T-helper 17 cell (primary cell): Measurements from ENCODE around the gene MUC20. TPM values are rescaled to one million over a fixed set of nuclear protein-coding genes. Genes with fewer than 3 reads are reported as not detected.
"Not testable (repeated sequence)": the region's sequence is repeated elsewhere in the genome, so short reads cannot be mapped to it uniquely, and the experiment has no call there.

Experiments used
- ATAC-seq: fragments of 150-1000 bp; cut with Tn5 transposase; 2 replicates; pipeline ENCODE4 v1.10.0; 2021; ENCODE audit warnings: mild to moderate bottlenecking, moderate library complexity
- DNase-seq, 3 donors: peaks; one replicate each; pipeline versions ENCODE4 v3.0.0 to v3.0.0-alpha.2; 2020 to 2021
- H3K9me3 ChIP-seq: one replicate; pipeline ENCODE4 v1.7.0; 2013; ENCODE audit warnings: low read length, mild to moderate bottlenecking; ENCODE audit not compliant: control insufficient read depth, poor library complexity, severe bottlenecking
- H3K27ac Mint-ChIP-seq: one replicate; pipeline ENCODE4 v1.8.0; 2022; ENCODE audit warnings: mild to moderate bottlenecking, moderate library complexity, mixed read lengths
- H3K27me3 Mint-ChIP-seq: one replicate; pipeline ENCODE4 v1.8.0; 2022; ENCODE audit warnings: mixed read lengths
- H3K36me3 Mint-ChIP-seq: one replicate; pipeline ENCODE4 v1.8.0; 2022; ENCODE audit warnings: low read depth, mixed read lengths
- H3K4me1 Mint-ChIP-seq: one replicate; pipeline ENCODE4 v1.8.0; 2022; ENCODE audit warnings: mild to moderate bottlenecking, mixed read lengths
- H3K4me3 Mint-ChIP-seq: one replicate; pipeline ENCODE4 v1.8.0; 2022; ENCODE audit warnings: mild to moderate bottlenecking, moderate library complexity, mixed read lengths
- total RNA-seq, 4 donors: library from RNA in 2 of 4; stranded (reverse) in 2 of 4; gene quantifications; one replicate each; pipeline ENCODE4 v1.2.3 and lab custom pipeline; 2022 to 2026

Gene MUC20
- total RNA-seq, 2 donors from 2014 or later: 6.4 to 13.2 TPM

DNA sequence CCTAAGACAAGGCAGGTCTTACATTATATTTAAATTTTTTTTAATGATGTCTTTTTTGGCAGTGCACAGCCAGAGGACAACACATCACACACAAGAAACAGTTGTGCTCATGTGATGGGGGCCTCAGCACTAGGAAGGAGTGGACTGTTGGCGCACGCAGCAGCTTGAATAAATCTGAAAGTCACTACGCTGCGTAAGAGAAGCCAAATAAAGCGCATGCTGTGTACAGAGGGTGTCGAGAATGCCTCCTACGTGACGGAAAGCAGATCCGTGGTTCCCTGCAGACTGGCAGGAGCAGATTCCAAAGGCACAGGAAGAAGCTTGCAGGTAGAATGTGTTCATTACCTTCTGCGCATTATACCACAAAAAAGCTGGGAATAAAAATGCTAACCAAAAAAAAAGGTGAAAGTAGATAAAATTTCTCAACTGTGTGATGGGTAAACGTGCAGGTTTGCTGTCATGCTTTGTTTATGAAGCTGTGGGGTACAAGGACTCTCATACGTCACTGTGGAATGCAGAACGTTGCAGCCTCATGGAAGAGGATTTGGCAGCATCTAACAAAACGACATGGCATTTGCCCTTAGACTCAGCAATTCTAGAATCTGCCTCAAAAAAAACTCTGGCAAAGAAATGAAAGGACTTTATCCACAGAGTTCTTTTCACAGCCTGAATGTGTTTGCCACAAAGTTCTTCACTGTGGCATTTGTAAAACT, 32.2 kb upstream of the MUC20 start:
- H3K9me3 ChIP-seq, H3K27ac Mint-ChIP-seq, ATAC-seq, H3K4me1 Mint-ChIP-seq, H3K36me3 Mint-ChIP-seq, DNase-seq, H3K27me3 Mint-ChIP-seq, H3K4me3 Mint-ChIP-seq: not testable (repeated sequence)

DNA sequence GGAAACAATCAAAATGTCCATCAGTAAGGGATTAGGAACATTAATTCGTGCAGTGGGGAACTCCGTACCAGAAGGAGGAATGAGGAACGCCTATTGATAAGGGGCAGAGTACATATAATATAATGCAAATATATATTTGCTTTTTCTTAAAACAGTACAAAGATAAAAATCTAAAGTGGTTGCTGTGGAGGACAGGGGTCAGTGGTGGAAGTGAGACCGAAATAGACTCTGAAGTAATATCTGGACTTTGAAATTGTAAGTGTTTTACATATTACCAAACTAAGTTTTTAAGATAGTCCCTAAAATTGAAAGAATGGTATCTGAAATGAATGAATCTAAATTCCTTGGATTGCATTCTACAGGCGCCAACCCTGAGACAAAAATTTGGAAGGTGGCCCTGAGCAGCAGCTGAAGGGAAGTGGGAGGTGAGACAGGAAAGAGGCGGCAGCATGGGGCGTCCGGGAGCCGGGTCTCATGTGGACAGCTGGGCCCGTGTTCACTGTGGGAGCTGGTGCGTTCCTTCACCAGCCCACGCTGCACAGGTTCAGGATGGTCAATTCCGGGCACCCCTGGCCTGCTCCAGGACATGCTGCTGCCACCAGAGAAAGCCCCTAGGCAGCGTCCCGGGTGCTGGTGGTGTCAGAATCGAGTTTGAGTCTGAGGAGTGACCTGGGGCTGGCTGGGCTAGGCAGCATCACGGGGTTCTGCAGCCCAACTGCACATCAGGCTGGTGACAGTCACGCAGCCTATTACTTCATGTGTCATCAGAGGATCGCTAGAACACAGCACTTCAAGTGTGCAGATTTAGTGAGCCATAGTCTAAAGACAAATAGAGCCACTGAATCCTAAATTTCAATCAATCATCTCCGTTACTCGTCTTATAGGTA, 31.4 kb upstream of the MUC20 start:
- not testable (repeated sequence) for H3K27ac Mint-ChIP-seq, H3K4me1 Mint-ChIP-seq, H3K9me3 ChIP-seq, DNase-seq, H3K4me3 Mint-ChIP-seq, H3K36me3 Mint-ChIP-seq, H3K27me3 Mint-ChIP-seq, ATAC-seq

DNA sequence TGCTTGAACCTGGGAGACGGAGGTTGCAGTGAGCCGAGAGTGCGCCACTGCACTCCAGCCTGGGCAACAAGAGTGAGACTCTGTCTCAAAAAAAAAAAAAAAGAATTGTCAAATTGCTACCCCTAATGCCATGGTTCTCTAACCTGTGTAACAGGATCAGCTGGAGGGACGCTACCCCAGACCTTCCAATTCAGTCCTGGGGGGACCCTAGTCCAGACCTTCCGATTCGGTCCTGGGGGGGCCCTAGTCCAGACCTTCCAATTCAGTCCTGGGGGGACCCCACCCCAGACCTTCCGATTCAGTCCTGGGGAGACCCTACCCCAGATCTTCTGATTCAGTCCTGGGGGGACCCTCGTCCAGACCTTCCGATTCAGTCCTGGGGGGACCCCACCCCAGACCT, 29.8 kb upstream of the MUC20 start:
- Mint-ChIP-seq H3K4me1 (peaks cover 6% of the 10 kb centered on the region), H3K4me3 (no peak overlapping the region), H3K27ac (no peak overlapping the region), H3K27me3 (no peaks in the 10 kb centered on the region), H3K36me3 (peaks cover 4% of the 10 kb centered on the region)
- DNase-seq (no peak), ATAC-seq (no peak)
- no peaks in the 10 kb centered on the region for H3K9me3 ChIP-seq

DNA sequence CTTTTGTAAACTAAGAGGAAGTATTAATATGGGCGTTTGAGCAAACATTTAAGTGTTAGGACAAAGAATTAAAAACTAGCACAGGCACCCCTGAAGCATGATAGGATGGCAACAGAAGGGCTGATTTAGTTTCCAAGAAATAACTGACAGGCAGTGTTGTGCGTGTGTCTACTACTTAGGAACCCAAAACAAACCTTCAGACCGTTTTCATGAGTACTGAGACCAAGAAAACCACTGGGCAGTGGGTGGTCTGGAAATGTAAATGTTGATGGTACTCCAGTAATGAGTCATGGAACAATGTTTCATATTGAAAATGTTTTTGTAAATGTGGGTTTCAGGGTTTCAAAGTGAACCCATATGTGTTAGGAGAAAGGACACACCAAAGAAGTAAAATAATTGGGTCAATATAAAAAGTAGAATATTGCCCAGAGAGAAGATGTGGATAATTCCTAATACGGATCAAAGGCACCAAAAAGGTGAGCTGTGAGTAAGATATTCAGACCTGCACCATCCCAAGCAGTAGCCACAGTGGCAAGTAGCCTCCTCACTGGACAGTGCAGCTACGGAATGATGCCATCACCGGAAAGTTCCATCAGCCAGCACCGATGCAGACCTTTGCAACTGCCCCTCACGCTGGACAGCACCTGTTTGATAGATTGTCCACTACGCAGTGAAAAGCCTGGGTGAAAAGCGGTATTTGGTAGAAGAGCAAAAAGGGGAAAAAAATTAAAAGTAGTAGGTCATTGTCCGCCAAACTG, 29.0 kb upstream of the MUC20 start:
- DNase-seq, H3K4me3 Mint-ChIP-seq, H3K36me3 Mint-ChIP-seq, H3K4me1 Mint-ChIP-seq, H3K27me3 Mint-ChIP-seq, H3K9me3 ChIP-seq, ATAC-seq: not testable (repeated sequence)
- H3K27ac Mint-ChIP-seq: peak overlapping the region; percentile 68

DNA sequence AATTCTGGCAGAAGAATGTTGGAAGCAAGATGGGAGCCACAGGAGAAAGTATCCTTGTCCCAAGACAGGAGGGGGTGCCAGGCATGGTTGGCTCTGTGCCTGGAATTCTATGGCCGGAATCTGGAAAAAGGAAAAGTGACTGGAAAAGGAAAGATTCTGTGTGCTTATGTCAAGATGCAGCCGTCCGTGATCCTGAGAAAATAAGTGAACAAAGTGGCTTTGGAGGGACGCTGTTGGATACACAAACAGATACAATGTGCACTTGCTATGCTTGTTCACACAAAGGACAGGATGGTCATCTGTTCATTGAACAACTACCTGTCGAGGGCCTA, 28.5 kb upstream of the MUC20 start:
- ATAC-seq (no peak), DNase-seq (no peak)
- Mint-ChIP-seq H3K4me3 (no peak overlapping the region), H3K27me3 (no peaks in the 10 kb centered on the region), H3K27ac (peak overlapping the region; percentile 68), H3K36me3 (peaks cover 4% of the 10 kb centered on the region), H3K4me1 (peaks cover 9% of the 10 kb centered on the region)
- H3K9me3 ChIP-seq: no peaks in the 10 kb centered on the region

DNA sequence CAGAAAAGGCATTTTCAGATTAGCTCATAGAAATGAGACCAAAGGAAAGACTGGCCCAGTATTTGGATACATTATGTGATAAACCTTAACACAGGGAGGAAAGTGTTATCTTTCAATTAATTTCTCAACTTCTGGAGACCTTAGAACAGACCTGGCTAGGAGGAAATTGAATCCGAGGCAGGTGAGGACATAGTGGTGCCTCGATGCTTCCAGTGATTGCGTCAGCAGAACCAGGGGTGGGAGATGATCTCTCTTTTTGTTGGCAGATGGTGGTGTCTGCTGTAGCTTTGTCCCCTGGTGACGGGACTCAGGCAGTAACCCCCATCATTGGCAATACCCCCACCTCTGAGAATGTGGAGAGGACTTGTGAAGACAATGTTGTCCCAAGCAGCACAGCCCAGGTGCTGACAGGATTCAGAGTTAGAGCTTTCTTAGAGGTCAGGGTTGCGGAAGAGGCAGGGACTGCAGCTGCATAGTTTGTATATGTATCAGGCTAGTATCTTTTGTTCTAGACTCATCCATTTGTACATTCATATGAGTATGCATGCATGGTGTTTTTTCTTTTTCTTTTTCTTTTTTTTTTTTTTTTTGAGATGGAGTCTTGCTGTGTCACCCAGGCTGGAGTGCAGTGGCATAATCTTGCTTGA, 27.9 kb upstream of the MUC20 start:
- Mint-ChIP-seq H3K27ac (peak overlapping the region; percentile 68), H3K27me3 (no peaks in the 10 kb centered on the region), H3K4me1 (peaks cover 14% of the 10 kb centered on the region), H3K4me3 (no peak overlapping the region), H3K36me3 (peaks cover 10% of the 10 kb centered on the region)
- DNase-seq (no peak), ATAC-seq (no peak)
- H3K9me3 ChIP-seq: no peaks in the 10 kb centered on the region

DNA sequence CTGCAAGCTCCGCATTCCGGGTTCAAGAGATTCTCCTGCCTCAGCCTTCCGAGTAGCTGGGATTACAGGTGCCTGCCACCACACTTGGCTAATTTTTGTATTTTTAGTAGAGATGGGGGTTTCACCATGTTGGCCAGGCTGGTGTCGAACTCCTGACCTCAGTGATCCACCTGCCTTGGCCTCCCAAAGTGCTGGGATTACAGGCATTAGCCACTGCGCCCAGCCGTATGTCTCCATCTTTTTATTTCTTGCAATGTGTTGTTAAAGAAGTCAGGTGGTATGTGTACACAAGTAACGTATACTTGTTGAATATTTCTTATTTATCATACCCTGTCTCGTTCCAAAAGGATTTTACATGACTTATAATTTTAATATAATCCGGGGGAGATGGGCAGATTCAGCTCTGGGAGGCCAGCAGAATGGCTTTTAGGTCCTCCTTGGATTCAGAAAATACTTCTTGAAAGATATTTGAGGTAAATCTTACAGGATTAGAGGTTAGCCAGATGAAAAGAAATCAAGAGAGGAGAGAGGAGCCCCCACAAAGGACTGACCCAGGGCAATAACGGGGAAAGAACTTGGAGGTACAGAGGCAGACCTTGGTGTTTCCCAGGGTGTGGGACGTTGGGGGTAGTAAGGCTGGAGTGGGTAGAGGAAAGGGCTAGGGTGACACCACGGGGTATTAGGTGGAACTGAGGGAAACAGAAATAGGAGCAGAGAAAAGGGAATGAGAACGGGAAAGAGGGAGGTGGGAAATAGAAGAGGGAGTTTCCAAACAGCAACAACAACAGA, 27.2 kb upstream of the MUC20 start:
- ATAC-seq (no peak), DNase-seq (no peak)
- H3K27ac Mint-ChIP-seq: peak overlapping the region; percentile 68
- H3K27me3 Mint-ChIP-seq: no peaks in the 10 kb centered on the region
- no peaks in the 10 kb centered on the region for H3K9me3 ChIP-seq
- H3K4me1 Mint-ChIP-seq: peaks cover 21% of the 10 kb centered on the region
- no peak overlapping the region for H3K4me3 Mint-ChIP-seq
- H3K36me3 Mint-ChIP-seq: peaks cover 14% of the 10 kb centered on the region

DNA sequence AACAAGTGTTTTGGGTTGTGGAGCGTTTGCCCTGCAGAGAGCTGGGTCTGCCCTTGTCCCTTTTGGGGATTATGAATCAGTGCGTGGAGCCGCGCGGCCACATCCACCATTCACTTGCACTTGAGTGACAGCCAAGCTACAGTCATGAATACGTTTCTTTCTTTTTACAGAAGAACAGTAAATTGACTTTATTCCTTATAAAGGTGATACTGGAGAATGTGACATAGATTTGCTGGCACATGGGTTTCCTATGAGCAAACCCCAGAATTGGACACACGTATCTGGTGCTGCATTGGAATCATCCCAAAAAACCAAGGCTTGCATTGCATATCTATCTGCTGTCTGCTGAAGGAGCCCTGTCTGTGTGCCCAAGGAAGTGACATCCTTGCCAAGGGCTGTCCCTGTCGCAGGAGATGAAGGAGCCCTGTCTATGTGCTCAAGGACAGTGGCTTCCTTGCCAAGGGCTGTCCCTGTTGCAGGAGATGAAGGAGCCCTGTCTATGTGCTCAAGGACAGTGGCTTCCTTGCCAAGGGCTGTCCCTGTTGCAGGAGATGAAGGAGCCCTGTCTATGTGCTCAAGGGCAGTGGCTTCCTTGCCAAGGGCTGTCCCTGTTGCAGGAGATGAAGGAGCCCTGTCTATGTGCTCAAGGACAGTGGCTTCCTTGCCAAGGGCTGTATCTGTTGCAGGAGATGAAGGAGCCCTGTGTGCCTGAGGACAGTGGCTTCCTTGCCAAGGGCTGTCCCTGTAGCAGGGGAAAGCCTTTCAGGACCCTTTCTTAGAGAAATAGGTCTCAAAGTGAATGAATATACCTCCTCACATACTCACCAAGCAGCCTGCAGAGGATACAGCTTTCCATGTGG, 26.3 kb upstream of the MUC20 start:
- not testable (repeated sequence) for H3K27ac Mint-ChIP-seq, H3K9me3 ChIP-seq, DNase-seq, H3K27me3 Mint-ChIP-seq, H3K4me3 Mint-ChIP-seq, ATAC-seq
- Mint-ChIP-seq H3K36me3 (peaks cover 17% of the 10 kb centered on the region), H3K4me1 (peaks cover 26% of the 10 kb centered on the region)

DNA sequence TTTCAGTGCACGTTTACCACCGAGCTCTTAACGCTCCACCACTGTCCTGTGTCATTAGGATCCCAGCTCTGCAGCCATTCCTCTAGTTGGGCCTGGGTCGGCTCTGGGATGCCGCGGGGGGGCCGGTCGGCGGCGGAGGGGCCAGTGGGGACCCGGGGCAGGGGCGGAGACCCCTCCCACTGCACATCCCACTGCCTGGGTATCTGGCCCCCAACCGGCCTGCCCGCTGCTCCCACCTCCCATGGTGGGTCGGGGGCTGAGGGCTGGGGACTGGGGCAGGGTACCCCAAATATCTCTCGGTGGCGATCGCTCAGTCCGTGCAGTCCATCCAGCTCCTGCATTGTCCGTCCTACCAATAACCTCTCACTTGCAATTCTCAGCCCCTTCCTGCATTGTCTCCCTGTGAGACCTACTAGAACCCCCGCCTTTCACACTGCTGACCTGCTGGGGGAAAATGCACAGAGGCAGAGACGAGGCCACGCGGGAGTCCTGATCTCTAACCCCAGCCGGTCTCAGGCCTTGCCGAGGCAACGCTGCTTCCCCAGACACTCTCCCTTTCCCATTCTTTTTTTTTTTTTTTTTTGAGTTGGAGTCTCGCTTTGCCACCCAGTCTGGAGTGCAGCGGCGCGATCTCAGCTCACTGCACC, 24.0 kb upstream of the MUC20 start:
- H3K36me3 Mint-ChIP-seq: peaks cover 21% of the 10 kb centered on the region
- peak overlapping the region; percentile 76 for H3K27ac Mint-ChIP-seq
- peaks cover 26% of the 10 kb centered on the region for H3K4me1 Mint-ChIP-seq
- H3K4me3 Mint-ChIP-seq: no peak overlapping the region
- DNase-seq (no peak), ATAC-seq (no peak)
- H3K9me3 ChIP-seq: no peaks in the 10 kb centered on the region
- H3K27me3 Mint-ChIP-seq: no peaks in the 10 kb centered on the region

DNA sequence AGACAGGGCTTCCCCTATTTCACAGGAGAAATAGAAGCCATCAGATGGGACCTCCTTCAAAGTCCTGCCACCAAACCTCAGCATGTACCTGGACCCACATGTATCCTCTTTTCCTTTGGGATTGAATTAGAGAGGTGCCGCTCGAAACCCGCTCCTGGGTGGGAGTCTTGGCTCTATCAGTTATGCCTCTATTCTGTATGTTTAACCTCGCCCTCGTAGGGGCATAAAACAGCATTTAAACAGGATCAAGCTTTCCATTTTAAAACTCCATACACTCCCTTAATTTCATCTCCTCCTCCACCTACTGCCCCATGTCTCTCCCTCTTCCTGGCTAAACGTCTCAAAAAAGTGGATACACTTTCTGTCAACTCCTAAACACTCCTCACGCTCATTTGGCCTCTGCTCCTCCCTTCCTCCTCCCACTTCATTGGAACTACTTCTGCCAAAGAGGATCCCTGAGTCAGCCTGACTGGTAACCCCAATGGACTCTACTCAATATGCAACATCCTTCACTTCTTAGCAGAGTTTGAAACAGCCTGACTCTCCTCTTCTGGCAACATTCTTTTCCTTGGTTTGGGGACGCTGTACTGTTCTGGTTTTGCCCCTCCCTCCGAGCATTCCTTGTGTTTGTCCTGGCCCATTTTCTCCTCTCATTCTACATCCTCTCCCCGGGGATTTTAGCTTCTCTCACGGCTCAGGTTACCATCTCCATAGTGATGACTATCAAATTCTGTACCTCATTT, 23.0 kb upstream of the MUC20 start:
- ATAC-seq (no peak), DNase-seq (no peak)
- Mint-ChIP-seq H3K36me3 (peaks cover 17% of the 10 kb centered on the region), H3K4me1 (peaks cover 22% of the 10 kb centered on the region), H3K4me3 (no peak overlapping the region), H3K27ac (peak overlapping the region; percentile 76), H3K27me3 (no peaks in the 10 kb centered on the region)
- no peaks in the 10 kb centered on the region for H3K9me3 ChIP-seq

DNA sequence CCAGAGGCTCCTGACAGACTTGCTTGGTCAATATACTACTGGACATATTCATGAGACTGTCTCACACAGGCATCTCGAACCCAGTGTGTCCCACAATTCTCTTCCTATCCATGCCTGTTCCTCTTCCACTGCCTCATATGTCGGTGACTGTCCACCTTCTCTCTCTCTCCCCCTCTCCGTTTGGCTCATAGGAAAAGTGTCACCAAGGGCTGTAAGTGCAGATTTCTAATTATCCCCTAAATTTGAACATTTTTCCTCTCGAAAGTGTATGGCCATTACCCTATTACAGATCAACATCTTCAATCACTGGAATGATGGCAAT, 22.5 kb upstream of the MUC20 start:
- no peak for DNase-seq
- no peak overlapping the region for H3K4me3 Mint-ChIP-seq
- peaks cover 17% of the 10 kb centered on the region for H3K36me3 Mint-ChIP-seq
- no peaks in the 10 kb centered on the region for H3K9me3 ChIP-seq
- H3K4me1 Mint-ChIP-seq: peaks cover 22% of the 10 kb centered on the region
- ATAC-seq: no peak
- no peaks in the 10 kb centered on the region for H3K27me3 Mint-ChIP-seq
- H3K27ac Mint-ChIP-seq: peak overlapping the region; percentile 76
